Measurements from ENCODE around the gene MRPL24.
"Not testable (repeated sequence)": the region's sequence is repeated elsewhere in the genome, so short reads cannot be mapped to it uniquely, and the experiment has no call there.

Gene MRPL24

DNA sequence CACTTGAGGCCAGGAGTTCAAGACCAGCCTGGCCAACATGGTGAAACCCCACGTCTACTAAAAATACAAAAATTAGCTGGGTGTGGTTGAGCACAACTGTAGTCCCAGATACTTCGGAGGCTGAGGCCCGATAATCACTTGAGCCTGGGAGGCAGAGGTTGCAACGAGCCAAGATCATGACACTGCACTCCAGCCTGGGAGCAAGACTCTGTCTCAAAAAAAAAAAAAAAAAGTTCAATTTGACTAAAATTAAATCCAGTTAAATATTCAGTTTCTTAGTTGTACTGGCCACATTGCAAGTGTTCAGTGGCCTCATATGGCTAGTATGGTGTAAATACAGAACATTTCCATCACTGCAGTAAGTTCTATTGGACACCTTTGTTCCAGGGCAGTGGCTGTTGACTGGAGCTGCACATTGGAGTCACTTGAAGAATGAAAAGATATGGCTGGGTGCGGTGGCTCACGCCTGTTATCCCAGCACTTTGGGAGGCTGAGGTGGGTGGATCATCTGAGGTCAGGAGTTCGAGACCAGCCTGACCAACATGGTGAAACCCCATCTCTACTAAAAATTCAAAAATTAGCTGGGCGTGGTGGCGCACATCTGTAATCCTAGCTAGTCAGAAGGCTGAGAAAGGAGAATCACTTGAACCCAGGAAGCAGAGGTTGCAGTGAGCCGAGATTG, 16.8 kb upstream of the MRPL24 start:
- DNase-seq, result not testable (repeated sequence)

DNA sequence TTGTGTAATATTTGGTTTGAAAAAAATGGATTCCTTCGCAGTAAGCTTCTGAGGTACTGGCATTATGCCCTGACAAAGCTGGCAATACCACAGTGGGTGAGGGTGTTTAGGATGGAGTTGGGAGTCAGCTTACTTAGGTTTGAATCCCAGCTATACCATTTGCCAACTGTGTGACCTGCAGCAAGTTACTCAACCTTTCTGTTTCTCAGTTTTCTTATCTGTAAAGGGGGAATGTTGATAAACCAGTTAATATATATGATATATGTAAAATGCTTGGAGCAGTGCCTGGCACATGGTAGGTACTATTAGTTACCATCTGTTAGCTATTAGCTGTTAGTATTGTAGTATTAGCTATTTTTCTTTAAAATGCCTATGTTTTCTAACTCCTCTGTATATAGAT, 15.5 kb upstream of the MRPL24 start:
- DNase-seq, result no peak

DNA sequence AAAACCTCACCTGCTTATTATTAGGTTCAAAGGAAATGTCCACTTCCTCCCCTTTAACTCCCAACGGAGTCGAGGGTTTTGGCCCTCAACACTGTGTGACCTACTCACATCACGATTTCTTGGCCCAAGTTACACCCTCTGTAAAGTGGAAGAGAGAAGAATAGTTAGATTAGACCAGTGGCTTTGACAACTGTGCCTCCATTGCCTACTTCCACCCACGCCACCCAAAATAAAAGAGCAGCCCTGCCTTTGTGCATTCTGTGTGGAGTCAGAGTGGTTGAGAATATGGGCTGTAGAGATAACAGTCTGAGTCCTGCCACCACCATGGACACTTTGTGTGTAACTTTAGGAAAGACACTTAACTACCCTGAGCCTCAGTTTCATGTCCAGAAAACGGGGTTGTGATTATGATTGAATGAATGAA, 14.7 kb upstream of the MRPL24 start:
- DNase-seq, result no peak

DNA sequence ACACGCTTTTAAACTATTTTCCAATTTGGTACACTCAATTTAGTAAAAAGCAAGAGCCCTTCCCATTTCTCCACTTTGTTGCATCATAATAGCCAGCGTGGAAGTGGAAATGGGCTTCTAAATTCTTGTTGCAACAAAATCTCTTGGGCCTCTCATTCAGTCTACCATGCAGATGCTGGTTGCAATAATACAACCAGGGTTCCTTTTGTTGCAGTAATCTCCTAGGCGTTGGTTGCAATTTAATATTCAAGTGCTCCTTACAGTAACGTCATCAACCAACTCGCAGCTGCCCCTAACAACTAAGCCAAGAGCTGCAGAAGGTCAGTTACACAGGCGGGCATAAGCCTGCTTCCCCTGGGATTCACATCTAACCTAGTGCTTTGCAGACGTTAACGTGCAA, 13.3 kb upstream of the MRPL24 start:
- no peak for DNase-seq

DNA sequence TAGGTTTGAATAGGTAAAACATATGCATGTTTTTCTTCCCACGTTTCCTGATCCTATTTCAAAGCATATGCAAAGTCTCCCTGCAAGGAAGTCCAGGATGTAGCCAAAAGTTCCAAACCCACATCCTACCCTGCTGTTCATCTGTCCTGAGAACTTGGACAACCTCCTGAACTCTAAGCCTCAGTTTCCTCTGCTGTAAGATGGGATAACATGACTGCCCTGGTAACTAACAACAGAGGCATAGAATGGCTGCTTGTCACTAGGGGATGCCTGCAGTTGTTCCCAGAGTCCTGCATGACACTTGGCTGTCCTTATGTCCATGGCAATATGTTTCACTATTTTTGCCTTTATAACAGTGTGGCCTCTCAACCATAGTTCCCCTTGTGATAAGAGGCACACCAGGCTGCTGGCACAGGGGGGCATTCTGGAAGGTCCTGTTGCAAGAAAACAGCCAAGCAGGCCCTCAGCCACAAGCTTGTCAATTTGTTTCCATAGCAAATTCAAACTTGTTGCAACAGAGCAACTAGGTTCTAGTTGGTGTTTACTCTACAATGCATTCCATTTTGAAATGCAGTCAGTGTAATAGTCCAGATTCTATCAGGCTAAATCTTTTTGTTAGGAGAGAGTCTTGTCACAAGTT, 12.1 kb upstream of the MRPL24 start:
- no peak for DNase-seq

GRCh38 chr1:156751757-156752481, 11.0 kb upstream of the MRPL24 start:
- peak; percentile 97 for DNase-seq

GRCh38 chr1:156751451-156751756, 10.5 kb upstream of the MRPL24 start, which contains the start of gene HDGF:
TSS of gene HDGF (minus strand) at chr1:156751675. CDS start at chr1:156751429, 246 bp downstream.
- no peak for DNase-seq

DNA sequence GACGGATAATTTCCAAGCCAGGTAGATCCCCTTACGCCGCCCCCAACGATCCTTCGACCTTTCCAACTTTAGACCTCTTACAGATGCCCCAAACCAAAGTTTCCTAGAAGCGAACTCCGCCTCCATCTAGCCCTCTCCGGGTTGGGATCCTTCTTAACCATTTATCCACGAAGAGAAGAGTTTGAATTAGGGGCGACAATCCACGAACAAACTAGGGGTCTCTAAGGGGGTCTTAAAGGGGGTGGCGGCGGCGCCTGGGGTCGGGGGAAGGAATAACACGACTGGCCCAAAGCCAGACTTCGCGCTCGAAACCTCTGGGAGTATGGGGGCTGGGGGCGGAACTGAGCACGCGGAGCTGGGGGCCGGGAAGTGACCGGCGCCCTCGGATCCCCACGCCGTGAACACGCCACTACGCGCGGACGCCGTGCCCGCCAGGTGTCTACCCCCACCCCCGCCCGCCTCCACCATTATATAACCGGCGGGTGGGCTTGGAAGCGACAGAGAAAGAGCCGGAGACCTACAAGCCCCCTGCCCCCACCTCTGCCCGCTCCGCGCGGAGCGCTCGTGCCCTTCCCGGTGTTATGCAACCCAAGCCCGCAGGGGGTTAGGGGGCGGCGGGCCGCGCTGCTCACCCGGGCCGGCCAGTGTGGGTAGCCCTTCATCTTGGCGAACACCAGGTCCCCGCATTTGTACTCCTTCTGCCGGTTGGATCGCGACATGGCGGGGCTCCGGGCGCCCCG, 10.0 kb upstream of the MRPL24 start:
- no peak for DNase-seq

GRCh38 chr1:156750191-156750672, 9.3 kb upstream of the MRPL24 start:
- no peak for DNase-seq

DNA sequence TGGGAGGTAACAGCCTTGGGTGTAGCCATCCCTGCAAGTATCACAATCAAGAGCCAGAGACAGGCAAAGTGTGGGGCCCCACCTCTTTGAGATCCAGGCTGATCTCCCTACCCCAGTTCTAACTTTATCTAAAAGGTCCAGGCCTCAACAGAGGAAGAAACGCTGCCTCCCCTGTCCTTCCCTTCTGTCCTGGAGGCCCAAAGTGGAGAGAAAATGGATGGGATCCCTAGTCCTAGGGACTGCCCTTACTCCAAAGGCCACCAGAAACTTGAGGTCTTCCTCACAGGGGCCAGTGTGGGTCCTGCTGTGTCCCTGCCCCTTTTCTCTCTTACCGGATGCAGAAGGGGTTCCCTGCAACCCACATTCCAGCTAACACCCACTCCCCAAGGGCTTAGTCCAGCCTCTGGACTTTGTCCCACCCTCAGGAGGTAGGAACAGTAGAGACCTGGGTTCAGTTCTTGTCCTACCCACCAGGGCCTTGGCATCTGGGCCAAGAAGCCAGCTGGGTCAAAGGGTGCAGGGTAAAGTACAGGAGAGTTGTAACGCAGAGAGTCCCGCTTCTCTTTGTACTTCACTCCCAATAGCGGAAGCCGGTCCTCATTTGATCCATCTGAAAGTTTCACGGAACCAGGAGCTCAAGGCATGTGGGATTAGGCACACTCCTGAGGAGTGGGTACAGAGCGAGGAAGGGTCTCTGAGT, 8.7 kb upstream of the MRPL24 start:
- DNase-seq, result no peak

- no peak for DNase-seq
Measured at GRCh38 chr1:156748670-156749418, 8.0 kb upstream of the MRPL24 start.

DNA sequence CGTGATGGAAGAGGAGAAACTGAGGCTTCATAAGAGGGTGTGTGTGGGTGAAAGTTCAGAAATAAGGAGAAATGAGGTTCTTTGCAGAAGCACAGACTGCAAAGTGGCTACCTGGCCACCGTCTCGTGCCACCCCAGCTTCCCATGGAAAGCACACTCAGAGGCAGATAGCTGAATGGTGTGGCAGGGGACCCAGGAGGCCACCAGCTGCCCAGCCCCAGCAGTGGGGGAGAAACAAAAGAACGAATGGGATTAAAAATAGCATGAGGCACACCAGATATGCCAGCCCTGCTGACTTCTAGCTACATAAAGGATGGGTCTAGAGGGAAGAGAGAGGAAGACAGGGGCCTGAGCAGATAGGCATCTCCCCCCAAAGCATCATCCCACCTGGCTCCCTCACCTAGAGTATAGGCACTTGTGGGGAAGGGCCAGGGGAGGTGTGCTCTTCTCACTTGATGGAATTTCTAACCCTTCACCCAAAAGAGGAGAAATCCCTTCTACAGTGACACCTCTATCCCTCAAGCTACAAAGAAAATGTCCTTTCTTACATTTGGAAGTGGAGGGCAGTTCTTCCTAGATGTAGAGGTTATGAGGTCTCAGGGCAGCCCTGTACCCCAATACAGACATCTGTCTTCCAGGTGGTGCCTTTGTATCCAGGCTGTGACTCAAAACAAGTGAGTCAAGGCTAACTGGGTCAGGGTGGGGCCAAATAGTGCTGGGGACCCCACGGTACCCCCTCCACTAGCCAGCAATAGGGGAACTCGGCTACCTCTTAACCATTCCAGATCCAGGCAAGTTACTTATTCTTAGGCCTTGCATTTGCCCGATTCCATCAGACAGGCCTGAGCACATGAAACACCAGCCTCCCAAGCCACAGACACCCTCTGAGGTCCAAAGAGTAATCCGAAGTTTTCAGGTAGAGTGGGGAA, 7.1 kb upstream of the MRPL24 start:
- DNase-seq, result no peak

DNA sequence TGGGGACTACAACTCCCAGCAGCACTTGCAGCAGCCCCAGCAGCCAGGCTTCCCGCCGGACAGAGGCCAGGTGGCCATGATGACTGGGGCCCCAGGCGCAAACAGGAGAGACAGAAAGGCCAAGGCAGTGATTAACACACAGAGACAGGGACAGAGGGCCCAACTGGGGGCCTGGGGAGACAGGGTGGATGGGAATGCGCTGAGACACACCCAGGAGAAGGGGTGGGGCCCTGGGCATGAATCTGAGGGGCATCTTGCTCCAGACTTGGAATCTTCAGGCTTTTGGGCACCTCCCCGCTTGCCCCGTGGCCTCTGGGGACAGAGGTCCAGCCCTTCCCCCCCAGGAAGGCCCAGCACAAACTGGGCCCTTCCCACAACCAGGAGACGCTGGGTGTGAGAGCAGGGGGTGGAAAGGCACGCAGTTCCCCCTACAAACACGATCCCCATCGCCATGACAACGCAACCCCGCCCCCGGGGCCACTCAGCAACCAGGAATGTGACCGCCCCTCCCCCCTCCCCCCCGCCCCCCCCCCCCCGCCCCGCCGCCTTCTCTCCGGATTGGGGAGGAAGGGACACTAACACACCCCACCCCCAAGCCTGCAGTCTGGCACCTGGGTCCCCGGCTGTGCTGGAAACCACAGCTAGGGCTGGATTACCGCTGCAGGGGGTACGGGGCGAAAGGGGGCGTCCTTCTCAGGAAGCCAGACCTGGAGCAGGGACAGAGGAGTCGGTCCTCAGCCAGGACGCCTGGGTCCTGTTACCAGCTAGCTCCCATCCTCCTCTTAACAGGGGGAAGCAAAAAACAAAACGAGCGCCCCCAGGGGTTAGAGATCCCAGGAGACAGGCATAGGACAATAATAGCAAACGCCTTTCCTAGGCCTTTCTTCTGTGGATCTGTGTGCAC, 6.1 kb upstream of the MRPL24 start:
- DNase-seq, result peak; percentile 60

DNA sequence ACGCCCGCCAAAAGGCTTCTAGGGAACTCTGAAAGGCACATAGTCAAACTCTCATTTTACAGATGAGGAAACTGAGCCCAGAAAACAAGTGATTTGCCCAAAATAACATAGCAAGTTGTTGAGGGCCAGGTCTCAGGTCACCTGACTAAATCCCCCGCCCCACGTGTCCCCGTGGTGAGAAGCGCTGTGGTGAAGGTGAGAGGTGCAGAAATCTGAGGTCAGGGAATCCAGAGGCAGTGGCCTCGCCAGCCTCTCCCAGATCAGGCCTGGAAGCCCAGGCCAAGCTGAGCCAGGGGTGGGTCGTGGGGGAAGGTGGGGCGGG, 5.5 kb upstream of the MRPL24 start:
- DNase-seq, result no peak

- DNase-seq, result no peak
Measured at GRCh38 chr1:156745881-156746280, 5.0 kb upstream of the MRPL24 start.

DNA sequence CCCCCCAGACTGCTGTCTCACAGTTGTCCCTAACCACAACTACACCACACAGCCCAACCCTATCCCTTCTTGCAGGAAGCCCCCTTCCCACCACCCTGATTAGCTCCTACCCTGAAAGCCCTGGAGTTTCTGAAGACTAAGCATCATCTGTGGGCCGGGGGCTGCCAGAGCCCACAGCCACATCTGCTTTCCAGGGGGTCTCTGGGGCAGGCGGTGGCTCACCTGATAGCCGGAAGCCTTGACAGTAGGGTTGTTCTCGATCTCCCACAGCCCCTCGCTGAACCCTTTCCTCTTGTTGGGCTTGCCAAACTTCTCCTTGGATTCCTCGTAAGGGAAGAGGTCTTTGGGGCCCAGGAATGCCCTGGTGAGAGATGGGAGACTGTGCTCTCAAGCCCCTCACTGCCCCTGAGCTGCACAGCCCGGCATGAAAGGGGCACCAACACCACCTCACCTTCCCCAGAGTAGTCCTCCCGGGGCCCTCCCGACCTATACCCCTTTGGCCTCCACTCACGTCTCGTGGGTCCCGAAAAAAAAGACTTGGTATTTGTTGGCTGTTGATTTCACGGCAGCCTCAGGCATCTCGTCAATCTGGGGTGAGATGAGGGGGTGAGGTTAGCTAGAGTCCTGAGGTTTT, 4.0 kb upstream of the MRPL24 start:
- no peak for DNase-seq

DNA sequence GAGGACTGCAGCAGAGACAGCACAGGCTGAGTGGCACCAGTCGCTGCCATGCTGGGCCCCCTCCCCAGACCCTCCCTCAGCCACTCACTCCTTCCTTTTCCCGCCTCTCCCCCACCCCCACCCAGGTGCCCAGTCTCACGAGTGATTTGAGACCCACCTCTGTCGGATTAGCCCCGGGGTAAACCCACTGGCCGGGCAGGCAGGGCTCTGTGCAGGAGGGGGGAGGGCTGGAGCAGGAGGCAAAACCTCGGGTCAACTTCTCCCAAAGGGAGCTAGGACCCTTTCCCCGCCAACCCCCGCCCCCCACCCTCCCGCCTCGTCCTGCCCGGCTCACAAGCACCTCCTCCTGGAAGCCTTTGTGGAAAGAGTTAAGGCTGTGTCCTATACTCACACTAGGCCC, 3.5 kb upstream of the MRPL24 start:
- DNase-seq, result no peak

GRCh38 chr1:156743367-156744302, 2.7 kb upstream of the MRPL24 start:
- DNase-seq, result no peak

Measured in NCI-H1694 (cell line).